ENCODE measurements around the gene FSCN2.

FSCN2 gene

DNA sequence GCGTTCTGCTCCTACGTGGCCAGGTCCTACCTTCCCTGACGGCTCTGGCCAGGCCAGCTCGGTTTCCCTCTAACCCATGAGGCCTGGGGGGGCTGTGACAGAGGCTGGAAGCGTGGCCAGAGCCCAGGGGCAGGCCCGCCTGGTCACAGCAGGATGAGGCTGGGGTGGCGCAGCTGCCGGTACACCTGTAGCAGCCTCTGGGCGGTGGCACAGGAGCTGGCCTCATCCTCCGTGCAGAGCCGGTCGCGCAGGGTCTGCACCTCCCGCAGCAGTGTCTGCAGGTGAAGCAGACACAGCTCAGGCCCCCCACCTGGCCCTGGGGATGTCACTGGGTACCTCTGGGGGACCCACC lies 12.5 kb downstream of the FSCN2 start:
- H3K4me3 ChIP-seq (ENCODE audit: low read length) = no peak overlapping the region
- TF ChIP-seq, protein P1, sequence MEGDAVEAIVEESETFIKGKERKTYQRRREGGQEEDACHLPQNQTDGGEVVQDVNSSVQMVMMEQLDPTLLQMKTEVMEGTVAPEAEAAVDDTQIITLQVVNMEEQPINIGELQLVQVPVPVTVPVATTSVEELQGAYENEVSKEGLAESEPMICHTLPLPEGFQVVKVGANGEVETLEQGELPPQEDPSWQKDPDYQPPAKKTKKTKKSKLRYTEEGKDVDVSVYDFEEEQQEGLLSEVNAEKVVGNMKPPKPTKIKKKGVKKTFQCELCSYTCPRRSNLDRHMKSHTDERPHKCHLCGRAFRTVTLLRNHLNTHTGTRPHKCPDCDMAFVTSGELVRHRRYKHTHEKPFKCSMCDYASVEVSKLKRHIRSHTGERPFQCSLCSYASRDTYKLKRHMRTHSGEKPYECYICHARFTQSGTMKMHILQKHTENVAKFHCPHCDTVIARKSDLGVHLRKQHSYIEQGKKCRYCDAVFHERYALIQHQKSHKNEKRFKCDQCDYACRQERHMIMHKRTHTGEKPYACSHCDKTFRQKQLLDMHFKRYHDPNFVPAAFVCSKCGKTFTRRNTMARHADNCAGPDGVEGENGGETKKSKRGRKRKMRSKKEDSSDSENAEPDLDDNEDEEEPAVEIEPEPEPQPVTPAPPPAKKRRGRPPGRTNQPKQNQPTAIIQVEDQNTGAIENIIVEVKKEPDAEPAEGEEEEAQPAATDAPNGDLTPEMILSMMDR (conservative IDR thresholded peaks at IDR 0.05; ENCODE audit: low read depth, low read length) = no peak
- DNase-seq (ENCODE audit: low read depth) = no peak

DNA sequence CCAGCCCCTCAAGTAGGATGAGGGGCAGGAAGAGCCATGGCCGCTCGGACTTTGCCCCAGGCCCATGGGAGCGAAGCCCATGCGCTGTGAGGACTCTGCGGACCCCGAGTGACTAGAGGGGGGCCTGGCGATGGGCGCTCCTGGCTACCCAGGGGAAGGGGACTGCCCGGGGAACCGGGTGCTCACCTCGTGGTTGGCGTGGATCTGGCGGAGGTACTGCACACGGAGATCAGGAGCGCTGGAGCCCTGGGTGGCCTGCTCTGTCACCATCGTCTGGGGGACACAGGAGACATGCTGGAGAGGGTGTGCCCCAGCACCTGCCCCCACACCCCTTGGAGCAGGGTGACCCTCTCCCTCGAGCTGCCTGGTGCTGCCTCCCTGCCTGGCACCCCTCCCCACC lies 12.9 kb downstream of the FSCN2 start:
- no peak overlapping the region for H3K4me3 ChIP-seq (ENCODE audit: low read length)
- no peak for DNase-seq (ENCODE audit: low read depth)
- TF ChIP-seq, protein P1 (conservative IDR thresholded peaks at IDR 0.05; ENCODE audit: low read depth, low read length) = no peak

DNA sequence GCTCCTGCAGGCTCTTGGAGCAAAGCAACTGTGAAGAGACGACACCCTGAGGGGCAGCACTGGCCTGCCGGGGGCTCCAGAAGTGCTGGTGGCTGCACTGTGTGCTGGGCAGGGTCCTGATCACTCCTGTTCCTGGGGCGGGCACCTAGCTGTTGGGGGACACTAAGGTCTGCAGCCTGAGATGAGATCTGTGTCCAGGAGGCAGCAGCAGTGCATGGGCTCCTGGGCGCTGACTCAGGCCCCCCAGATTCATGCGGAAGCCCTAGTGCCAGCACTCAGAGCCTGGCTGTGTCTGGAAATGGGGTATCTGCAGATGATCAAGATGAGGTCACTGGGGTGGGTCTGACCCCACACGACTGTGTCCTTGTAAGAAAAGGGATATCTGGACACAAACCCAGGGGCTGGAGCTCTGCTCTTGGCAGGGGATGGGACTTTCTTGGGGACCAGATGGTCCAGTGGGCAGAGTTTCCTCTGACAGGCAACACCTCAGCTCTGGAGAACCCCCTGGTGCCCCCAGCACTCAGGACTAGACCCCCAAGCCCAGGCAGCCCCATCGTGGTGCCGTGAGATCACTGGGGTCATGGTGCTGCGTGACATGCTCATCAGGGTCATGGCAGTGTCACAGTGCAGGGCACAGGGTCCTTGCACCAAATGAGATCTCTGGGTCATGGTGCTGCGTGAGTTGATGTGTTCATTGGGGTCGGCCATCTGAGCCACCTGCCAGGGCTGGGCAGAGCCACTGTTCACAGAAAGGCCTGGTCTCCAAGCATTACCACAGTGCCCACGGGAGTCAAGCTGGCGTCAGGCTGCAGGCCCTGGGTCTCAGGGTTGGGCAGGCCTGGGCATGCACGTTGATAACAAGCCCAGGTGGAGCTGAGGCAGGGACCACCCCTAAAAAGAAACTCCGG lies 14.5 kb downstream of the FSCN2 start:
- TF ChIP-seq, protein P1 (conservative IDR thresholded peaks at IDR 0.05; ENCODE audit: low read depth, low read length) = no peak

DNA sequence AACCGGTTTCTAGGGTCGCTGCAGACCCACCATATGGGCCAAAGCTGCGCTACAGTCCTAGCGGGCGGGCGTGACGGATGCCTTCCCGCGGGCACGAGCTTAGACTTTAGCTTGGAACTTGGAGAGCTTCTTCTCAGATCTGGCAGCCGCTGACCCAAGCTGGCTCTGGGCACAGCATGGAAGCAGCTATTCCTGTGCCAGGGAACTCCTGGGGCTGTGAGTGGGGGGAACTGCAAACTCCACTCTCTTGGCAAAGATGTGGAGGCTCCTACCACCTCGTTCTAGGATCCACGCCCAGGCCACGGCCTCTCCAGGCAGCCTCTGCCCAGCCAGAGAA lies 15.1 kb downstream of the FSCN2 start:
- no peak for DNase-seq (ENCODE audit: low read depth)
- TF ChIP-seq, protein P1 (conservative IDR thresholded peaks at IDR 0.05; ENCODE audit: low read depth, low read length) = no peak
- no peak overlapping the region for H3K4me3 ChIP-seq (ENCODE audit: low read length)

More for the DNA sequence above, 14.5 kb downstream of the FSCN2 start:
- DNase-seq (ENCODE audit: low read depth) = no peak
- H3K4me3 ChIP-seq (ENCODE audit: low read length) = no peak overlapping the region

- TF ChIP-seq, protein P1 (conservative IDR thresholded peaks at IDR 0.05; ENCODE audit: low read depth, low read length) = no peak
- no peak overlapping the region for H3K4me3 ChIP-seq (ENCODE audit: low read length)
- no peak for DNase-seq (ENCODE audit: low read depth)
Observed at GRCh38 chr17:81543756-81544155, 15.6 kb downstream of the FSCN2 start.

DNA sequence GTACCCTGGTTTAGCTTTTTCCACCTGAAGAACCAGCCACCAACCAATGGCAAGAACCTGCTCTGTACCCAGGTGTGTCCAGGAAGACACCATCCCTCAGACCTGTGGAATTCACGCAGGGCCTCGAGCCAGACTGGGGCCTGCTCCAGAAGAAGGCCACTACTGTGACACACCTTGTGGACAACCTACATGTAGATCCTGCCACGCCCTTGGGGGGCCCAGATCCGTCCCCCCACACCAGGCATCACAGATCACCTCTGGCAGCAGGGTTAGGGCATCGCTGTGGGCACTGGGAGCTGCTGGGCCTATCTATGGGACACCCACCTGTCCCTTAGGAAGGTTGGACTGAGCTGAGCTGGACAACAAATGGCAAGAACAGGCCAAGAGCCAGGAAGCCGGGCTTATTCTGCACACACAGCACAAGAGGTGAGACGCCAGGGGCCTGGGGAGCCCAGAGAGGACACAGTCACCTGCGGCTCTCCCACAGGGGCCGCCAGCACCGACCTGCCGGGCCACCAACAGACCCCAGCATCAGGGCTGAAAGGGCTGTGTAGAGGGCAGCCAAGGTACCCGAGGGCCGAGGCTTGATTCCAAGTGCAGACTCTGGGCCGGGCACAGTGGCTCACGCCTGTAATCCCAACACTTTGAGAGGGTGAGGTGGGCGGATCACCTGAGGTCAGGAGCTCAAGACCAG lies 16.3 kb downstream of the FSCN2 start:
- no peak for DNase-seq (ENCODE audit: low read depth)
- TF ChIP-seq, protein P1 (conservative IDR thresholded peaks at IDR 0.05; ENCODE audit: low read depth, low read length) = no peak
- no peak overlapping the region for H3K4me3 ChIP-seq (ENCODE audit: low read length)
